Central memory CD4-positive, alpha-beta T cell (primary cell): ENCODE data around the gene ANKRD36C.
A peak's percentile ranks its signal among the peaks of the same experiment; 100 is the strongest.
"Not testable (repeated sequence)": the region's sequence is repeated elsewhere in the genome, so short reads cannot be mapped to it uniquely, and the experiment has no call there.

ENCODE experiments used
- DNase-seq: peaks from one replicate; pipeline ENCODE4 v3.0.0; 2022
- total RNA-seq, 3 experiments: gene quantifications; one replicate each; lab custom pipeline; 2026; lab: John Stamatoyannopoulos, UW

Gene ANKRD36C
- total RNA-seq: 29.6 to 217 (median 101) reads per million in 3 experiments

- peak; percentile 54 for DNase-seq
These were observed at the start of gene ANKRD36C for GRCh38 chr2:95991351-95992094. Gene ANKRD36C (minus strand): TSS chr2:95991824. CDS start chr2:95991708, 116 bp downstream.

GRCh38 chr2:96035554-96035953, 43.9 kb upstream of the ANKRD36C start:
- DNase-seq: not testable (repeated sequence)

- DNase-seq: not testable (repeated sequence)
These were observed 43.2 kb upstream of the ANKRD36C start, which contains the start of gene GPAT2 for GRCh38 chr2:96034792-96035191. Gene GPAT2 (minus strand): TSS chr2:96034916. CDS start chr2:96032359, 2,557 bp downstream.

GRCh38 chr2:96033997-96034396, 42.4 kb upstream of the ANKRD36C start:
- DNase-seq: not testable (repeated sequence)

GRCh38 chr2:96027725-96028325, 36.2 kb upstream of the ANKRD36C start:
- DNase-seq: not testable (repeated sequence)

GRCh38 chr2:96025755-96026154, 34.1 kb upstream of the ANKRD36C start:
- DNase-seq: not testable (repeated sequence)

GRCh38 chr2:96025194-96025492, 33.5 kb upstream of the ANKRD36C start:
- no peak for DNase-seq

GRCh38 chr2:96024336-96025193, 32.9 kb upstream of the ANKRD36C start:
- DNase-seq: no peak

- DNase-seq: not testable (repeated sequence)
These were observed 32.1 kb upstream of the ANKRD36C start for GRCh38 chr2:96023701-96024100.

- peak; percentile 59 for DNase-seq
These were observed 31.2 kb upstream of the ANKRD36C start for GRCh38 chr2:96022701-96023447.

- not testable (repeated sequence) for DNase-seq
These were observed 30.5 kb upstream of the ANKRD36C start for GRCh38 chr2:96022126-96022525.

GRCh38 chr2:96021142-96021541, 29.5 kb upstream of the ANKRD36C start:
- DNase-seq: not testable (repeated sequence)

- DNase-seq: not testable (repeated sequence)
These were observed 28.4 kb upstream of the ANKRD36C start for GRCh38 chr2:96019909-96020590.

- not testable (repeated sequence) for DNase-seq
These were observed 24.7 kb upstream of the ANKRD36C start for GRCh38 chr2:96016321-96016720.

GRCh38 chr2:96012792-96013264, 21.2 kb upstream of the ANKRD36C start:
- DNase-seq: not testable (repeated sequence)

GRCh38 chr2:96012086-96012791, 20.6 kb upstream of the ANKRD36C start:
- not testable (repeated sequence) for DNase-seq

- not testable (repeated sequence) for DNase-seq
These were observed 19.5 kb upstream of the ANKRD36C start for GRCh38 chr2:96011129-96011455.

GRCh38 chr2:96010320-96011128, 18.9 kb upstream of the ANKRD36C start:
- DNase-seq: peak; percentile 92

GRCh38 chr2:96009833-96010232, 18.2 kb upstream of the ANKRD36C start:
- not testable (repeated sequence) for DNase-seq

- DNase-seq: not testable (repeated sequence)
These were observed 16.4 kb upstream of the ANKRD36C start for GRCh38 chr2:96008051-96008450.
